Activated CD8-positive, alpha-beta memory T cell treated with anti-CD3 and anti-CD28 coated beads for 24 hours (primary cell): ENCODE results near the gene NQO2.
"Not testable (repeated sequence)": the region's sequence is repeated elsewhere in the genome, so short reads cannot be mapped to it uniquely, and the experiment has no call there.

Experiments
- DNase-seq: peaks from one replicate; pipeline ENCODE4 v3.0.0-alpha.2; 2020

NQO2 gene

DNA sequence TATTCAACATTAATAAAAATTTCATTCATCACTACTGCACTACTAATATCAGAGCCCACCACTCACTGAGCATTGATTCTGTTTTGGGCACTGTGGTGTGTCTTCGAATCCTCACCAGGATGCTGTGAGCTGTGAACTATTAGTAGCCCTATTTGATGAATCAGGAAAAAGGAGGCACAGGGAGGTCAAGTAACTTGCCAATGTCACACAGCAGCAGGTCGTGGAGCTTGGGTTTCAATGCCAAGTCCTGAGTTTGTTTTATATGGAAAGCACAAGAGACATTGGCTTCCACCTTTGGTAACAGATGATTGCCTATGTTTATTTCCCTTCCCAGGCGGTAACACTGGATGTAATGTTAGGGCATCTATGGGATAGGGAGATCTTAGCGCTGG, 15.0 kb downstream of the NQO2 start:
- DNase-seq: no peak

- DNase-seq: no peak
These were observed 15.4 kb downstream of the NQO2 start for GRCh38 chr6:3015144-3015543.

GRCh38 chr6:3016473-3017280, 17.0 kb downstream of the NQO2 start:
- no peak for DNase-seq

DNA sequence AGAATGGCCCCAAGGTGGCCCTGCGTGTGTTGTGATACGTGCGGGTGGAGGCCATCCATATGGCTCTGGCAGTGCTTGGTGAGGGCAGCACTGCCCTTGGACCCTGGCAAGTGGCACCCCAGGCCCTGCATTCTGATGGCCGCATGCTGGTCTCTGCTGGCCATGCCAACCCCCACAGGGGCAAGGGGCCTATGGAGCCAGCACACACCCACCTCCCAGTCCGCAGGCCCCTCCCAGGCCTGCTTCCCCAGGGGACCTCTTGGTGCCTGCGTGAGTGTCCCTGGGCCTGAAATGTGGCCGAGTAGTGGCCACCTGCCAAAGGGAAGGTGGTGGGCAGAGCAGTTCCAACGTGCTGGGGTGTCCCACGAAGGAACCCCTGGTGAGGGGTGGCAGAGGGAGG, 17.6 kb downstream of the NQO2 start:
- DNase-seq: no peak

GRCh38 chr6:3019065-3019464, 19.4 kb downstream of the NQO2 start:
- DNase-seq: no peak

- DNase-seq: no peak
These were observed 20.1 kb downstream of the NQO2 start for GRCh38 chr6:3019749-3020320.

DNA sequence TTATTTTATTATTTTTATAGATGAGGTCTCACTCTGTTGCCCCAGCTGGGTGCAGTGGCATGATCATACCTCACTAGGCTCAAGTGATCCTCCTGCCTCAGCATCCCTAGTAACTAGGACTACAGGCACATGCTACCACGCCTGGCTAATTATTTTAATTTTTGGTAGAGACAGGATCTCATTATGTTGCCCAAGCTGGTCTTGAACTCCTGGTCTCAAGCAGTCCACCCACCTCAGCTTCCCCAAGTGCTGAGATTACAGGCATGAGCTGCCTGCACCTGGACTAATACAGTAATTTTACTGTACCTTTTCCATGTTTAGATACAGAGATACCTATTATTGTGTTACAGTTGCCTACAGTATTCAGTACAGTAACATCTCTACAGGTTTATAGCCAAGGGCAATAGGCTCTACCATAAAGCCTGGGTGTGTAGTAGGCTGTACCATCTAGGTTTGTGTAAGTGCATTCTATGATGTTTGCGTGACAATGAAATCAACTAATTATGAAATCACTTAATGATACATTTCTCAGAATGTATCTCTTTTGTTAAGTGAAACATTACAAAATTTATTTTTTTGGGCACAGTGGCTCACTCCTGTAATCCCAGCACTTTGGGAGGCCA, 21.4 kb downstream of the NQO2 start:
- not testable (repeated sequence) for DNase-seq

DNA sequence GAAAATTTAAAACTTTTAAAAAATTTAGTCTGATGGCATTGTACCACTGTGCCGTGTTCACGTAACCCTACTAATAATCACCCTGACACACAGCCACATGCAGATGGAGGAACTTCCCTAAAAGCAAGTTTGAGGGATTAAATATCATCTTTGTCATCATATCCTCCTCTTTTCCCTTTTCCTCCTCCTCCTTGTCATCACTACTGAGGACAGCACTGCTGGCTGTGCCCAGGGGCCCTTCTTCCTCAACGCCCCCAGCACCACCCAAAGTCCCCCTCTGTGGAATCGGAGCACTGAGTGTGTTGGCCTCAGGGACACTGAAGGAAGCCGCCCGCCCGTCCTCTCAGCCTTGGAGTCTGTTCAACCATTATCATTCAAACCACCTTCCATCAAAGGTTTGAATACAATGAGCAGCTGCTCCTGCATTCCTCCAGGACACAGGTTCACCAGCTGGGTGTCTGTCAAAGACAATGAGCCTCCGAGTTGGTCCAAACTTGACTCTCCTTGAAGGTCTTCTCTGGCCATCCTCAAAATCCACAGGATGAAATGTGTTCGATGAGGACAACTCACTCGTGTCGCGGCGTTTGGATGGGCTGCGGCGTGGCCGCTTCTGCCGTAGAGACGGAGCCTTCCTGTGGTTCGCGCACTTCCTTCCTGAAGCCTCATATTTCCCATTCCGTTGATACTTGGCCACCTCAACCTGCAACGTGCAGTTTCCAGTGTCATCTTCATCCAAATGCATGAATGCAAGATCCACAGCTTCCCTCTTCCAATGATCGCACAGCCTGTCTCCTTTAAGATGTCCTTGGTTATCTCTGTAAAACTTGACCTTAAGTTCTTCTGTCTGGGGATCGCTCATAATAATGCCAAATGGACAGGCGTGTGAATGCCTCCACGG, 23.3 kb downstream of the NQO2 start:
- DNase-seq: peak; percentile 77

DNA sequence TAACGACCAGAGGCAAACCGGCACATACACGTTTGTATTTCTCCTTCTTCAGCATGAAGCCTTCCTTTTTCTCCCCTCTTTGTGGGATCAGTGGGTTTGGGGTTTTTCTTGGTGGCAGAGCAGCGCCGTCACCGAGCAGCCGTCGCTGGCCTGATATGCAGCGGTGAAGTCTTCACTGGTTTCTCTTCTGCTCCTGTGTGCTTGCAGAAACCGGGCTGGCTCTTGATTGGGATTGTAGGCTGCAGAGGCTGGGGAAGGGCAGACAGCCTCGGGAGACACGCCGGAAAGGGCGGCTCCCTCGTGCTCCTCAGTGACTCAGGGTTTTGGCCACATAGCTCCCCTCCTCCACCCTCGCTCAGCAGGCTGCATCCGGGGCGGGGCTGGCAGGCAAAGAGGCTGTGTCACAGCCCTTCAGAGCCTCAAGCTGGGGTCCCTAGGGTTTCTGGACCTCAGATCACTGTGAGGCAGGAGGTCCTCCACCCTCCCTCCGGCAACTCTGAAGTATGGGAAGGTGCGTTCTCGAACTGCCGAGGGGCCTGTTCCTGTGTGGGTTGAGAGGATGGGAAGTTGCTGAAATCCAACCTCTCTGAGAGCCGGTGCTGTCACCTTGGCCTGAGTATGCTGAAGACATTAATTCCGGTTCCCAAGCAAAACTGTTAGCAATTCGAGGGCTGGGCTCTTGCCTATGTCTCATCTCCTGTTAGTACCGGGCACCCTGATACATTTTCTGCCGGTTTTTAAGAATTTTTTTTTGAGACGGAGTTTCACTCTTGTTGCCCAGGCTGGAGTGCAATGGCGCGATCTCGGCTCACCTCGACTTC, 24.2 kb downstream of the NQO2 start:
- peak; percentile 93 for DNase-seq

DNA sequence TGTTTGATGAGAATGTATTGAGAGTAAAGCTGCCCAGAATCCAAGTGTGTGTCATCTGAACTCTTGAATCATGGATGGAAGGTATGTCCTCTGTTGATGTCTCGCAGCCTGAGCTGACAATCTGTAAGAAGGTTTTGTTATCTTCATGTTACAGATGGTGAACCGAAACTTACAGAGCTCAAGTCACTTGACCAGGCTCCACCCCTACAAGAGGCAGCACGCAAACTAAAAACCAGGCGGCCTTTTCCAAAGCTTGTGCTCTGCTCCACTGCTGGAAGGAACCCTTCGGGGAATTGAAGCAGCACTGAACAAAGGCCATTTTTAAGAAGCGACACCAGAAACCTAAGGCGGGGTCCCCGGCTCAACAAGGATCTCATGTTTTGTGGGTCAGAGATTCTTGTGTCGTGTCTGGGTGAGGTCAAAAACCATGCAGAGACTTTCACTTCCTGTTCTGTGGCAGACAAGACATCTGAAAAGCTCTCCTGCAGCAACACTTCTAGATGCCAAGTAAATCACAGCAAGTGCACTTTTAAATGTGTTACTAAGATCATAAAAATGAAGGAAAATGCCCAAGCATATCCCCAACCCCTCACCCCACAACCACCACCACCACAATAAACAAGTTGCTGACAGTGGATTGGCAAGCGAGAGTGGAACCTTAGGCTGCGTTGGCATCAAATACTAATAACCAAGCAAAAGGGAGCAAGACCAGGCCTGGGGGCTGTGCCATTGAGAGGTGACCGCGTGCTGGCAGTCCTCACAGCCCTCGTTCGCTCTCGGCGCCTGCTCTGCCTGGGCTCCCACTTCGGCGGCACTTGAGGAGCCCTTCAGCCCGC, 27.3 kb downstream of the NQO2 start:
- DNase-seq: peak; percentile 73

DNA sequence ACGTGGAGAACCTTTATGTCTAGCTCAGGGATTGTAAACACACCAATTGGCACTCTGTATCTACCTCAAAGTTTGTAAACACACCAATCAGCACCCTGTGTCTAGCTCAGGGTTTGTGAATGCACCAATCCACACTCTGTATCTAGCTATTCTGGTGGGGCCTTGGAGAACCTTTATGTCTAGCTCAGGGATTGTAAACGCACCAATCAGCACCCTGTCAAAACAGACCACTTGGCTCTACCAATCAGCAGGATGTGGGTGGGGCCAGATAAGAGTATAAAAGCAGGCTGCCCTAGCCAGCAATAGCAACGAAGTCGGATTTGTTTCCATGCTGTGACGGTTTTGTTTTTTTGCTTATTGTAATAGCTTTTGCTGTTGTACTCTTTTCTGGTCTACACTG, 28.5 kb downstream of the NQO2 start:
- not testable (repeated sequence) for DNase-seq

DNA sequence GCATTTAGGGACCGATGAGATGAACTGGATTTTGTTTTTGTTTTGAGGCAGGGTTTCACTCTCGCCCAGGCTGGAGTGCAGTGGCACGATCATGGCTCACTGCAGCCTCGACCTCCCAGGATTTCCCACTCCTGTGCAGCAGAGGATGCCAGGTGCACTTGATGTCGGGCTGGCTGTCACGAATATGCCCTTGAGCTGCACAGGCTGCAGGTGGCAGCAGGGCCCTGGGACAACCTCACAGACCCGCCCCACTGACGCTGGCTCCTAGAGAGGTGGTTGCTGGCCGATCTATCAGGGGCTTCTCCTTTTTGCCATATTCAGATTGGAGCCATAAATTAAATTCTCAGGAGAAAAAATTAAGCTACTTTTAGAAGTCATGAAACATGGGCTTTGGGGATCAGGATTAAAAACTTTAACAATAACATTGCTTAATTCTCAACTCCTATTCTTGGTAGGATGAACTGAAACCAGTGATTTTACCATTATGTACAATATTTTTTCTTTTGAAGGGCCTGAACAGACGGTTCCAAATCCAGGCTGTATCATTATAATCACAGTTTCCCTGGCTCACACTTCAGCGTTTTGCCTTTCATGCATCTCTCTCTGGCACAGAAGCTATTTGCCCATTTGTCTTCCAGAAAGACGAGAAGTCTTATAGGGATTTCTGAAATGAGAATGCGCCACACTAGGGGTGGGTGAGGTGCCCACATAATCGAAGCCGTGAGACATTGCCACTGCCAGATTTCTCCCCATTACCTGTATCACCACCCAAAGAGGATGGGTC, 32.4 kb downstream of the NQO2 start:
- DNase-seq: no peak

- no peak for DNase-seq
These were observed 33.3 kb downstream of the NQO2 start for GRCh38 chr6:3032986-3033385.

GRCh38 chr6:3033652-3034051, 34.0 kb downstream of the NQO2 start:
- DNase-seq: no peak

- no peak for DNase-seq
These were observed 35.7 kb downstream of the NQO2 start for GRCh38 chr6:3035397-3035796.

DNA sequence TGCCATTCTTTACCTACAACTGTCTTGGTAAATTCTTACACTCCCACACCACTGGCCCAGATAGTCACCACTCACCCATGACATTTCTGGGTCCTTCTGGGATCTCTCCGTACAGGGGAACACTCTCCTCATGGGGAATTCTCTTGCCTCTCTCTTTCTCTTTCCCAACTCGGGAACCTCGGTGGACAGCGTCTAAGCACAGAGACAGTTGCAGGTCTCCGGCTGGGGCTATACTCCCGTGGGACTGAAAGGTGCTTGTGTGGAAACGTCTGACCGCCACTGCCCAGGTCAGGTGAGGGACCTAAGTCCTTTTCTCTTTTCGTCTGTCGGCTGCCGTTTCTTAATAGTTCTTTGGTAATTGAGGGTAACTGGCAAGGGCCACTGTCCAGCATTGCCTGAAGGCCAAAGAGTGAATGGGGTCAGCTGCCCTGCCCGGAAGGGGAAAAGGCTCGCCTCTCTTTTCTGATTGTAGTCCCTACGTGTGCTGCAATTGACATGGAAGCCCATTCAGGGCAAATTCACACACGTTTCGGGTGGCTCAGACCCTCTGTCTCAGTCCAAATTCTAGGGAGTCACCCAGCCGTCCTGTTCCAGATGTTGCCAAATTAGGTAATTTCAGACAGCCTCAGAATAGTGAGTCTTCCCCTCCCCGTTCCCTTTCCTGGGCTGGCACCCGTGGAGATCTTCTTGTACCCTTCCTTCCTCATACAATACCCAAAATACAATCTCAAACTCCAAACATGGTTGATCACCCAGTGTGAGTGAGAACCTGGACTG, 37.4 kb downstream of the NQO2 start:
- no peak for DNase-seq

- DNase-seq: no peak
These were observed 38.1 kb downstream of the NQO2 start for GRCh38 chr6:3037638-3038365.

DNA sequence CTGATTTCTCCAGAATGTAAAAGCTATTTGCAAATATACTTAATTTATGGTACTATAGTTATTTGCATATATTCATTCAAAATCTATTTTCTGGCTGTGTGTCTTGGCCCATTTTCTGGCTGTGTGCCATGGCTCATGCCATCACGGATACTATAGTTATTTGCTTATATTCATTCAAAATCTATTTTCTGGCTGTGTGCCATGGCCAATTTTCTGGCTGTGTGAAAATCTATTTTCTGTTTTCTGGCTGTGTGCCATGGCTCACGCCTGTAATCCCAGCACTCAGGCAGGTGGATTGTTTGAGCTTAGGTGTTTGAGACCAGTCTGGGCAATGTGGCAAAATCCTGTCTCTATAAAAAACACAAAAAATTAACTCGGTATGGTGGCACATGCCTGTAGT, 39.7 kb downstream of the NQO2 start:
- no peak for DNase-seq

GRCh38 chr6:3041147-3041546, 41.5 kb downstream of the NQO2 start:
- DNase-seq: no peak
